Nephron (organoid): ENCODE results near the gene SNRNP25.

ENCODE experiments used
- H3K27ac Mint-ChIP-seq, 3 experiments: 2 replicates each; pipeline ENCODE4 v1.8.0; 2020; ENCODE audit warnings: mixed read lengths in 3 of 3, mild to moderate bottlenecking in 2 of 3, moderate library complexity in 1 of 3
- H3K27me3 Mint-ChIP-seq: 2 replicates; pipeline ENCODE4 v1.8.0; 2021; ENCODE audit warnings: low read depth, mild to moderate bottlenecking, moderate library complexity, mixed read lengths
- H3K36me3 Mint-ChIP-seq: 2 replicates; pipeline ENCODE4 v1.8.0; 2020; ENCODE audit warnings: low read depth, mixed read lengths
- H3K4me1 Mint-ChIP-seq: 2 replicates; pipeline ENCODE4 v1.8.0; 2020; ENCODE audit warnings: mixed read lengths
- H3K4me3 Mint-ChIP-seq, 3 experiments: 2 replicates each; pipeline ENCODE4 v1.8.0; 2020; ENCODE audit warnings: mild to moderate bottlenecking in 3 of 3, mixed read lengths in 3 of 3, moderate library complexity in 2 of 3
- H3K9me3 Mint-ChIP-seq: 2 replicates; pipeline ENCODE4 v1.8.0; 2020; ENCODE audit warnings: mixed read lengths
- TF ChIP-seq, protein P1 (sequence below), 3 experiments: fragments of 200-600 bp; sonication (generic); IDR thresholded peaks; one replicate each; pipeline ENCODE4 v1.5.0; 2021; ENCODE audit warnings: antibody characterized with exemption in 3 of 3; ENCODE audit not compliant: unreplicated experiment in 3 of 3

The SNRNP25 gene

DNA sequence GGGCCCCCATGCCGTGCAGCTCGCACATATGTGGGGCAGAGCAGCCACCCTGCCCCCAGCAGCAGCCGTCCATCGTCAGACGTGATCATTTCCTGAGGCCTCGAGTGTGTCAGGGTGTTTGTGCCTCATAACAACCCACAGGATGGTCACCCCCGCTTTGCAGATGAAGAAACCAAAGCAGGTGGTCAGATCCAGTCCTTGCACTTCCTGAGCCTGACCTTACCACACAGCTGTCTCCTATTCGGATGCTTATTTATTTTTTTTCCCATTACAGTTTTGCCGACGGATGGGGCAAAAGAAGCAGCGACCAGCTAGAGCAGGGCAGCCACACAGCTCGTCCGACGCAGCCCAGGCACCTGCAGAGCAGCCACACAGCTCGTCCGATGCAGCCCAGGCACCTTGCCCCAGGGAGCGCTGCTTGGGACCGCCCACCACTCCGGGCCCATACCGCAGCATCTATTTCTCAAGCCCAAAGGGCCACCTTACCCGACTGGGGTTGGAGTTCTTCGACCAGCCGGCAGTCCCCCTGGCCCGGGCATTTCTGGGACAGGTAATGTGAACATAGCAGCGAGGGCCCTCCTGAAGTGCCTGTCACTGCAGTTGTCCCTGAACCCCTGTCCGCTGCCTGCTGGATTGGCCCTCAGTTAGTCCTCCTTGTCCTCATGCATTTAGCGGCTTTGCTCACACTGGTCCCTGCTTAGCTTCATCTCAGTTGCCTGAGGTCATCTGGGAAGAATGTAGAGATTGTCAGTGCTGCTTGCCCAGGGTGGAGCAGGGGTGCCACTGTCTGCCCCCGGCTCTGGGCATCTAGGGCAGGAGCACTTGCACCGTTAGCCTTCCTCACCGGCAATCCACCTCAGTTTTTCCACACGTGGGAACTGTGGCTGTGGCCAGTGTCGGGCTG is 25.8 kb downstream of the SNRNP25 start:
- TF ChIP-seq, protein P1, sequence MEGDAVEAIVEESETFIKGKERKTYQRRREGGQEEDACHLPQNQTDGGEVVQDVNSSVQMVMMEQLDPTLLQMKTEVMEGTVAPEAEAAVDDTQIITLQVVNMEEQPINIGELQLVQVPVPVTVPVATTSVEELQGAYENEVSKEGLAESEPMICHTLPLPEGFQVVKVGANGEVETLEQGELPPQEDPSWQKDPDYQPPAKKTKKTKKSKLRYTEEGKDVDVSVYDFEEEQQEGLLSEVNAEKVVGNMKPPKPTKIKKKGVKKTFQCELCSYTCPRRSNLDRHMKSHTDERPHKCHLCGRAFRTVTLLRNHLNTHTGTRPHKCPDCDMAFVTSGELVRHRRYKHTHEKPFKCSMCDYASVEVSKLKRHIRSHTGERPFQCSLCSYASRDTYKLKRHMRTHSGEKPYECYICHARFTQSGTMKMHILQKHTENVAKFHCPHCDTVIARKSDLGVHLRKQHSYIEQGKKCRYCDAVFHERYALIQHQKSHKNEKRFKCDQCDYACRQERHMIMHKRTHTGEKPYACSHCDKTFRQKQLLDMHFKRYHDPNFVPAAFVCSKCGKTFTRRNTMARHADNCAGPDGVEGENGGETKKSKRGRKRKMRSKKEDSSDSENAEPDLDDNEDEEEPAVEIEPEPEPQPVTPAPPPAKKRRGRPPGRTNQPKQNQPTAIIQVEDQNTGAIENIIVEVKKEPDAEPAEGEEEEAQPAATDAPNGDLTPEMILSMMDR (IDR thresholded peaks at IDR 0.05; ENCODE audit: unreplicated experiment in 3 of 3): no peak
- H3K27me3 Mint-ChIP-seq: no peaks in the 10 kb centered on the region
- peaks cover 27% of the 10 kb centered on the region for H3K4me1 Mint-ChIP-seq
- H3K4me3 Mint-ChIP-seq: peak overlapping the region; percentile 87 to 92 (median 90)
- peak overlapping the region in 2 of 3 experiments; percentile 60 to 68 for H3K27ac Mint-ChIP-seq
- H3K36me3 Mint-ChIP-seq: peaks cover 4% of the 10 kb centered on the region
- H3K9me3 Mint-ChIP-seq: no peaks in the 10 kb centered on the region

GRCh38 chr16:83060-83603 is 29.5 kb downstream of the SNRNP25 start:
- no peaks in the 10 kb centered on the region for H3K9me3 Mint-ChIP-seq
- peaks cover 8% of the 10 kb centered on the region for H3K4me1 Mint-ChIP-seq
- peaks cover 9% of the 10 kb centered on the region for H3K36me3 Mint-ChIP-seq
- no peaks in the 10 kb centered on the region for H3K27me3 Mint-ChIP-seq
- TF ChIP-seq, protein P1 (IDR thresholded peaks at IDR 0.05; ENCODE audit: unreplicated experiment in 3 of 3): no peak
- H3K27ac Mint-ChIP-seq: peak overlapping the region in 1 of 3 experiments; percentile 50
- H3K4me3 Mint-ChIP-seq: no peak overlapping the region

DNA sequence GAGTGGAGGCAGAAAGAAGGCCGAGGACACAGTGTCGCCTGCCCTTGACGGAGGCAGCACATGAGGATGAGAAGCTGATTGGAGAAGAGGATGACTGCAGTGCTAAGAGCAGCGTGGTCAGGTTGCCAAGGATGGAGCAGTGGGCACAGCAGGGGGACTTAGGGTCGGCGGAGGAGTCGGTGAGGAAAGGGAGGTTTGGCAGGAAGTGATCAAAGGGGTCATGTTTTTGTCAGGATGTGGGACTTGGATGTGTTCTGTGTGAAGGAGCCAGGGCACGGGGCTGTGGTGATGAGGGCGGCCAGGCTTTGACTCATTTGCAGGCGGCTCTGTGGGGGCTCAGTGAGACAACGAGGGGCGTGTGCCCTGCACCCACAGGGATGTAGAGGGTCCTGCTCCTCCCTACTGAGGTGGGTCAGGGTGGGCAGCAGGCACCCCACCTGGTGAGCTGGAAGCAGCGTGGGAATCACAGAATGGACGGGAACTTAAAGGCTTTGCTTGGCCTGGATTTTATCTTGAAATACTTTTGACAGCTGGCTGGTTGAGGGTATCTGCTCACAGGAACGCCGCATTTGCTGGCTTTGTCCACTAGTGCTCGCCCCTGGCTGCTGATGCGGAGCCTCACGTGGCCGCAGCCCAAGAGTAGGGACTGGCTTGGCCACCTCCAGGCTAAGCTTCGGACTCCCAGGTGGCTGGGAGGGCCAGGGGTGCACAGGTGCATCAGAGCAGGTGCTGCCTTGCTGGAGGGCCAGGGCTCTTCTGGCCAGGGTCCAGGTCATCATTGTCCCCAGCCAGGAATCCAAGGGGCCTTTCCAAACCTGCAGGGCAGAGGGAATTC is 30.4 kb downstream of the SNRNP25 start:
- peak overlapping the region in 2 of 3 experiments; percentile 40 to 50 for H3K27ac Mint-ChIP-seq
- TF ChIP-seq, protein P1 (IDR thresholded peaks at IDR 0.05; ENCODE audit: unreplicated experiment in 3 of 3): no peak
- H3K27me3 Mint-ChIP-seq: no peaks in the 10 kb centered on the region
- no peaks in the 10 kb centered on the region for H3K9me3 Mint-ChIP-seq
- peaks cover 8% of the 10 kb centered on the region for H3K4me1 Mint-ChIP-seq
- peaks cover 9% of the 10 kb centered on the region for H3K36me3 Mint-ChIP-seq
- no peak overlapping the region for H3K4me3 Mint-ChIP-seq

DNA sequence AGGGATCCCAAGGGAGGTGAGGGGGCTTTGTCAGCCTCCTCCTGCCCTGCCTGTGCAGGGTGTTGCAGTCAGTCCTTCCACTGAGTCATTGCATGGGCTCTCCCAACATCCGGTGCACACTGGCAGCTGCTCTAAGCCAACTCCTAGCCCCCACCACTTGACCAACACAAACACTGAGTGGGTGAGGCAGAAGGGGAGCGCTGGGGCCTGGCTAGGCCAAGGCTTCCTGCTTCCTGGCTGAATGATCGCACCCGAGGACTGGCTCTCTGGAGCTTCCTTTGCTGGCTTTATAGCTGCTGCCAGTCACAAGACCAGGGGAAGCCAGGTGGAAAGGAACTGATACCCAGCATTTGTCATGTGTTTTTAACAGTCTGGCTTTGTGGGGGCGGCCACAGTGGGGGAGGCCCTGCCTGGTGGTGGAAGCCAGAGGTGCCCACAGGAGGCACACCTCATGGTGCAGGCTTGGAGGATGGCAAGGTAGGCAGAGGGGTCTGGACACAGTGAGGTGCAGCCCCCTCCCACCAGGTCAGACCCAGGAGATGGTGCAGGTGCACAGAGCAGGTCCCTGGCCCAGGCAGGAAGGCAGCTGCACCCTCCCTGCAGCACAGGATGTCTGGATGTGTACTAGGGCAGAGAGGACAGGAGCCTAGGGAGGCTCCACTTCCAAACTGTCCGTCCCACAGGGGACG is 31.2 kb downstream of the SNRNP25 start:
- Mint-ChIP-seq H3K4me1 (peaks cover 8% of the 10 kb centered on the region), H3K27me3 (no peaks in the 10 kb centered on the region), H3K27ac (peak overlapping the region in 1 of 3 experiments; percentile 50), H3K36me3 (peaks cover 9% of the 10 kb centered on the region), H3K9me3 (no peaks in the 10 kb centered on the region), H3K4me3 (no peak overlapping the region)
- TF ChIP-seq, protein P1 (IDR thresholded peaks at IDR 0.05; ENCODE audit: unreplicated experiment in 3 of 3): no peak

- Mint-ChIP-seq H3K27me3 (no peaks in the 10 kb centered on the region), H3K4me1 (peaks cover 8% of the 10 kb centered on the region), H3K27ac (no peak overlapping the region), H3K36me3 (peaks cover 12% of the 10 kb centered on the region), H3K4me3 (no peak overlapping the region), H3K9me3 (no peaks in the 10 kb centered on the region)
- TF ChIP-seq, protein P1 (IDR thresholded peaks at IDR 0.05; ENCODE audit: unreplicated experiment in 3 of 3): no peak
Measured at GRCh38 chr16:85407-85782, 31.8 kb downstream of the SNRNP25 start.
